Panc1 (cell line): Measurements from ENCODE around the gene LTBP3. TPM values are rescaled to one million over a fixed set of nuclear protein-coding genes. Genes with fewer than 3 reads are reported as not detected.
"Not testable (repeated sequence)": the region's sequence is repeated elsewhere in the genome, so short reads cannot be mapped to it uniquely, and the experiment has no call there.

ENCODE experiments used
- ATAC-seq: fragments of 200-7000 bp; cut with Tn5 transposase; 2 replicates; pipeline ENCODE4 v1.9.1; 2020; ENCODE audit warnings: mild to moderate bottlenecking, moderate library complexity
- BruUV-seq: library from RNA; stranded (reverse); fragments of 400-500 nt; replicated peaks from 2 replicates; lab custom pipeline; 2021; lab: Mats Ljungman, UMichigan
- CTCF ChIA-PET: fragments of 300-600 bp; sonication (Branson Sonifier 250); formaldehyde crosslinking; loops from one replicate; lab custom pipeline; 2022; ENCODE audit warnings: antibody characterized with exemption; lab: Charles Lee
- POLR2A ChIA-PET: fragments of 300-600 bp; sonication (Branson Sonifier 250); formaldehyde crosslinking; loops from one replicate; lab custom pipeline; 2022; ENCODE audit warnings: antibody characterized with exemption; lab: Charles Lee
- DNase-seq: peaks from one replicate; pipeline ENCODE4 v3.0.0-alpha.2; 2010; ENCODE audit warnings: low read depth, low spot score
- H3K27ac ChIP-seq: 2 replicates; pipeline ENCODE4 v1.5.1; 2011; ENCODE audit warnings: mild to moderate bottlenecking, low read length, inconsistent platforms
- H3K27me3 ChIP-seq: fragments of 200-500 bp; sonication (Bioruptor generic); 2 replicates; pipeline ENCODE4 v1.6.0; 2014; ENCODE audit warnings: low read length, inconsistent platforms; ENCODE audit not compliant: control insufficient read depth, insufficient read depth
- H3K36me3 ChIP-seq: fragments of 200-500 bp; sonication (Bioruptor generic); 2 replicates; pipeline ENCODE4 v1.5.1; 2014; ENCODE audit warnings: inconsistent platforms, mild to moderate bottlenecking, low read length, moderate library complexity; ENCODE audit not compliant: control insufficient read depth, insufficient read depth
- H3K4me1 ChIP-seq: 2 replicates; pipeline ENCODE4 v1.5.1; 2011; ENCODE audit warnings: inconsistent platforms, mild to moderate bottlenecking, low read length, moderate library complexity; ENCODE audit not compliant: control insufficient read depth, insufficient read depth
- H3K4me3 ChIP-seq, 2 experiments: 2 replicates each; pipeline ENCODE4 v1.5.1; 2011 to 2012; ENCODE audit warnings: low read depth in 2 of 2, low read length in 2 of 2, mild to moderate bottlenecking in 2 of 2, inconsistent platforms in 1 of 2, moderate library complexity in 1 of 2
- H3K9me3 ChIP-seq: fragments of 200-500 bp; sonication (Bioruptor generic); 2 replicates; pipeline ENCODE4 v1.5.1; 2014; ENCODE audit warnings: low read depth, mild to moderate bottlenecking, inconsistent platforms, low read length, moderate library complexity; ENCODE audit not compliant: control insufficient read depth, insufficient read depth
- CTCF ChIP-seq: fragments of 450-650 bp; IDR thresholded peaks from 2 replicates; pipeline ENCODE4 v1.5.1; 2017; ENCODE audit warnings: mild to moderate bottlenecking
- POLR2AphosphoS5 ChIP-seq: IDR thresholded peaks from 2 replicates; pipeline ENCODE4 v1.6.1; 2012; ENCODE audit warnings: mild to moderate bottlenecking, low read depth, low read length, moderate library complexity
- REST ChIP-seq, 2 experiments: IDR thresholded peaks; 2 replicates each; pipeline ENCODE4 v1.6.1; 2011 to 2012; ENCODE audit warnings: low read depth in 2 of 2, control low read depth in 1 of 2, low read length in 1 of 2, mild to moderate bottlenecking in 1 of 2, moderate library complexity in 1 of 2; ENCODE audit not compliant: insufficient read depth in 1 of 2
- SIN3A ChIP-seq: IDR thresholded peaks from 2 replicates; pipeline ENCODE4 v1.6.1; 2012; ENCODE audit warnings: low read depth, mild to moderate bottlenecking, low read length, moderate library complexity, borderline replicate concordance; ENCODE audit not compliant: insufficient read depth
- TCF7L2 ChIP-seq: IDR thresholded peaks from 2 replicates; pipeline ENCODE4 v1.6.1; 2011; ENCODE audit warnings: mild to moderate bottlenecking, low read depth, low read length, inconsistent platforms
- in situ Hi-C: cut with HindIII; loops from 2 replicates; pipeline ENCODE4 v1.10.0; 2016; ENCODE audit warnings: low sequenced_read_pairs, low pct_unique_long_range_greater_than_20kb
- intact Hi-C: fragments of 100-400 bp; cut with micrococcal nuclease; formaldehyde crosslinking; loops from one replicate; pipeline ENCODE4 v1.10.0; 2022; ENCODE audit not compliant: unreplicated experiment
- total RNA-seq: library from RNA; stranded (reverse); gene quantifications from one replicate; pipeline ENCODE4 v1.2.1, GENCODE V29; 2021; ENCODE audit not compliant: unreplicated experiment

LTBP3 gene
- total RNA-seq, 1 experiment from 2014 or later: 133 TPM

GRCh38 chr11:65518941-65519549, 39.1 kb downstream of the LTBP3 start:
- H3K27me3 ChIP-seq, in situ Hi-C loops, H3K4me1 ChIP-seq, intact Hi-C loops, ATAC-seq, H3K4me3 ChIP-seq, BruUV-seq, DNase-seq, H3K36me3 ChIP-seq, H3K9me3 ChIP-seq, H3K27ac ChIP-seq: not testable (repeated sequence)
- POLR2A ChIA-PET: interaction anchor here (0.7 kb wide), 2 partner anchors 14 to 56 kb away, joined by 3 to 17 read pairs; no protein-coding TSS in a partner anchor
- CTCF ChIA-PET: interaction anchor here (0.6 to 0.9 kb wide), 3 partner anchors 70 to 126 kb away, joined by 4 to 11 read pairs (median 5); no protein-coding TSS in a partner anchor

- CTCF ChIA-PET: interaction anchor here (0.6 kb wide), 1 partner anchor 39 kb away, joined by 3 read pairs; no protein-coding TSS in a partner anchor
- H3K27ac ChIP-seq: peak overlapping the region; percentile 44; the same call in 1 of the 2 replicates
- in situ Hi-C loops: no loop called here
- H3K4me3 ChIP-seq: no peak overlapping the region
- no peak for DNase-seq
- BruUV-seq: no TSS peak
- peak; percentile 27; the same call in 1 of the 2 replicates for ATAC-seq
- no peaks in the 10 kb centered on the region for H3K4me1 ChIP-seq
- H3K9me3 ChIP-seq: no peaks in the 10 kb centered on the region
- intact Hi-C loops: no loop called here
- no peak for TF ChIP-seq SIN3A
- TF ChIP-seq TCF7L2: no peak
- TF ChIP-seq REST (IDR thresholded peaks at IDR 0.05; ENCODE audit: insufficient read depth in 1 of 2, low read depth in 2 of 2, low read length in 1 of 2): no peak
- no peak for TF ChIP-seq POLR2AphosphoS5
- TF ChIP-seq CTCF: no peak
- no peaks in the 10 kb centered on the region for H3K27me3 ChIP-seq
- POLR2A ChIA-PET: interaction anchor here (0.6 to 0.7 kb wide), 3 partner anchors 9 to 379 kb away, joined by 8 to 9 read pairs (median 8); no protein-coding TSS in a partner anchor
- no peaks in the 10 kb centered on the region for H3K36me3 ChIP-seq
Observed at GRCh38 chr11:65516135-65516968, 41.8 kb downstream of the LTBP3 start.

- H3K27ac ChIP-seq, ATAC-seq, H3K27me3 ChIP-seq, H3K4me3 ChIP-seq, DNase-seq, in situ Hi-C loops, CTCF ChIA-PET, H3K36me3 ChIP-seq, BruUV-seq, H3K9me3 ChIP-seq: not testable (repeated sequence)
- POLR2A ChIA-PET: interaction anchor here (0.6 kb wide), 2 partner anchors 51 to 237 kb away, joined by 3 to 4 read pairs; no protein-coding TSS in a partner anchor
- intact Hi-C loops: loop anchor here (5.0 kb wide), 1 partner anchor 95 kb away; no protein-coding TSS in a partner anchor
- peaks cover 17% of the 10 kb centered on the region for H3K4me1 ChIP-seq
Observed at GRCh38 chr11:65512311-65512710, 45.8 kb downstream of the LTBP3 start.
